GM10266 (cell line): ENCODE results near the gene PLEKHO1.
"Not testable (repeated sequence)": the region's sequence is repeated elsewhere in the genome, so short reads cannot be mapped to it uniquely, and the experiment has no call there.

ENCODE experiments used
- DNase-seq: peaks from one replicate; pipeline ENCODE4 v3.0.0; 2012; ENCODE audit errors: extremely low spot score
- TF ChIP-seq, protein P1 (sequence below): IDR thresholded peaks from 2 replicates; pipeline ENCODE4 v1.5.1; 2012; ENCODE audit warnings: mild to moderate bottlenecking, low read depth; ENCODE audit not compliant: control insufficient read depth, insufficient read depth; ENCODE audit errors: missing control alignments

PLEKHO1 gene

DNA sequence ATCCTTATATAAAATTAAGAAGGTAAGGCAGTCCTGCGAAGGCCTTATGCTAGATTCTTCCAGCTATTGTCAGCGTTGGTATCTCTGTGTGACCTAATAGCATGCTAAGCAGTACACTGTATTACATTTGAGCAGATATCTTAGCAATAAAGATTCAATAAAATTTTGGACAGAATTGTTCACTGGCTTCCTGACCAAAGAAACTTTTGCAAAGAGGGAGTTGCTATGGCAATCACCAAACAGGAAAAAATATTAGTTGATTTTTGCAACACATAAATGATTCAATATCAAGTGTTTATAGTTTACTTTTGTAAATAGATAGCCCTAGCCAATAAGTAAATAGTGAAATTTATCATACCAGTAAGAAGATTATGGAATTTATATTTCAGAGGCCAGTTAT is 31.0 kb upstream of the PLEKHO1 start:
- DNase-seq: no peak
- TF ChIP-seq, protein P1, sequence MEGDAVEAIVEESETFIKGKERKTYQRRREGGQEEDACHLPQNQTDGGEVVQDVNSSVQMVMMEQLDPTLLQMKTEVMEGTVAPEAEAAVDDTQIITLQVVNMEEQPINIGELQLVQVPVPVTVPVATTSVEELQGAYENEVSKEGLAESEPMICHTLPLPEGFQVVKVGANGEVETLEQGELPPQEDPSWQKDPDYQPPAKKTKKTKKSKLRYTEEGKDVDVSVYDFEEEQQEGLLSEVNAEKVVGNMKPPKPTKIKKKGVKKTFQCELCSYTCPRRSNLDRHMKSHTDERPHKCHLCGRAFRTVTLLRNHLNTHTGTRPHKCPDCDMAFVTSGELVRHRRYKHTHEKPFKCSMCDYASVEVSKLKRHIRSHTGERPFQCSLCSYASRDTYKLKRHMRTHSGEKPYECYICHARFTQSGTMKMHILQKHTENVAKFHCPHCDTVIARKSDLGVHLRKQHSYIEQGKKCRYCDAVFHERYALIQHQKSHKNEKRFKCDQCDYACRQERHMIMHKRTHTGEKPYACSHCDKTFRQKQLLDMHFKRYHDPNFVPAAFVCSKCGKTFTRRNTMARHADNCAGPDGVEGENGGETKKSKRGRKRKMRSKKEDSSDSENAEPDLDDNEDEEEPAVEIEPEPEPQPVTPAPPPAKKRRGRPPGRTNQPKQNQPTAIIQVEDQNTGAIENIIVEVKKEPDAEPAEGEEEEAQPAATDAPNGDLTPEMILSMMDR: no peak

DNA sequence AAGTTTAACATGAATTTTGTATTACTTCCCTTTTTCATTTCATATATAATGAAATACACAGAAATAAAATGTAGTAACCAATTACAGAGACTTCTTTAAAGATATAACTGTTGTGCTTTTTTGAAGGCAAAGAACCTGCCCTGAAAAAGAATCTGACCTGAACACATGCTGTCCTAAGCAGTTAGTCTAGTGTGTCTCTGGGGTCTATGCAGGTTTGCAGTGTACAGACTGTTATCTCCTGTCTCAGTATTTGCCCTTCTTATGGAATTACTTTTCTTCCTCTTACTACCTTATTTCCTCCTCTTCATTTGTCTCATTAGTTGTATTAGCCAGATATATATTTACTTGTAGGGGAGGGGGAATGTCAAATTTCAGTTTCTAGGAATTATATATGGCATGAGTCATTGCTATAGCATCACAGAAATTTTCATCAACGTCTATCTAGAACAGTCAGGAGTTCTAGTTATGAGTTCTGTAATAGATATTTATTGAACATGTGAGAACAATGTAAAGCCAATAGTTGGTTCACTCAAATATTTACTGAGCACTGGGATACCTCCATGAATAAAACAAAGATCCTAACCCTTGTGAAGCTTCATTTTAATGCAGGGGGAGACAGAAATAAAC is 28.4 kb upstream of the PLEKHO1 start:
- TF ChIP-seq, protein P1: no peak
- DNase-seq: no peak

DNA sequence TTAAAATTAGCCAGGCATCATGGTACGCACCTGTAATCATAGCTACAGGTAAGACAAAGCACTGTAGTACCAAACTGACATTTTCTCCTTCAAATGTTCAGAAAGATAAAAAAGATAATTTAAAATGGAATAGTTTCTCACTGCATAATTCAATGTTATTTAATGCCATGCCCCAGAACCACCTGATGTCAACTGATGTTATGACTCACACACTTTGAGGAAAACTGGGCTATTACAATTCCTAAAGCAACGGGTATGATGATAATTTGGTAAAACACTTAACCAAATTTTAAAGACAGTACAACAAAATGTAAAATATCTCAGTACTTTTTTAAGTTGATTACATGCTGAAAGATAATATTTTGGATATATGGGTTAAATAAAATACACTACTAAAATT is 22.9 kb upstream of the PLEKHO1 start:
- DNase-seq: no peak
- TF ChIP-seq, protein P1: no peak

DNA sequence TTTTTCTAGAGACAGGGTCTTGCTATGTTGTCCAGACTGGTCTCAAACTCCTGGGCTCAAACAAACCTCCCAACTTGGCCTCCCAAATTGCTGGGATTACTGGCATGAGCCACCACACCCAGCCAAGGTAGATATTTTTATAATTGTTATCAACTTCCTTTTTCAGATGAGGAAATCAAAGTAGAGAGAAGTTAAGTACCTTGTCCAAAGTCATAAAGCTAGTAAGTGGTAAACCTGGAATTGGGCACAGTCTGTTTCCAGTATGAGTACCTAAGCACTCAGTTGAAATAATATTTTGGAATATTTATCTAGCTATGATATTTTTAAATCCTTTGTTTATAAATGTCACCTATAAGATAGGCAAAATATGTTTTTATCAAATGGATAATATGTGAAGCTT is 22.3 kb upstream of the PLEKHO1 start:
- TF ChIP-seq, protein P1: no peak
- no peak for DNase-seq

DNA sequence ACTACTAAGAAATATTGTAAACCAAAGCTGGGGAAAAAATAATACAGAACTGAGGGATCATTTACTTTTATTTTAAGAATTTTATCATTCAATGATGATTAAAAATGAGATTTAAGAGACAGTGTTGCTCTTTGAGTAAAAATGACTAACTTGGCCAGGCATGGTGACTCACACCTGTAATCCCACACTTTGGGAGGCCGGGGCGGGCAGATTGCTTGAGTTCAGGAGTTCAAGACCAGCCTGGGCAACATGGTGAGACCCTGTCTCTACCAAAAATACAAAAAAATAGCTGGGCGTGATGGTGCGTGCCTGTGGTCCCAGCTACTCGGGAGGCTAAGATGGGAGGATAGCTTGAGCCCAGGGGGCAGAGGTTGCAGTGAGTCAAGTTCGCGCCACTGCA is 21.8 kb upstream of the PLEKHO1 start:
- no peak for DNase-seq

DNA sequence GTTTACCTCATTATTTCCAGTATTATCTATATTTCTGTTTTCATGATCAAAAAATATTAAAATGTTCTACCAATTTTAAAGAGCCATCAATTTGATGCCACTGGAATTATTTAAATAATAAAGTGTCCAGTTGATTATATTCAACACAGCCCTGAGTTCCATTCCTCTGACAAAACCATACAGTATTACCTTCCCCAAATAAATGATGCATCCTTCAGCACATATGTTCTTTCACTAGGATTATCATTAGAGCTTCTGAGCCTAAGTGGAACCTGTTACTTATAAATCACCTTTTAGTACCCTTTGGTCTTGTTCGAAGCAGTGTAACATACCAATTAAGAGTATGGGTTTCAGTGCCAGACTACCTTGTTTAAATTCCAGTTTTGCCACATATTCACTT is 17.3 kb upstream of the PLEKHO1 start:
- DNase-seq: no peak
- TF ChIP-seq, protein P1: no peak

More for the DNA sequence above, 21.8 kb upstream of the PLEKHO1 start:
- TF ChIP-seq, protein P1: no peak

DNA sequence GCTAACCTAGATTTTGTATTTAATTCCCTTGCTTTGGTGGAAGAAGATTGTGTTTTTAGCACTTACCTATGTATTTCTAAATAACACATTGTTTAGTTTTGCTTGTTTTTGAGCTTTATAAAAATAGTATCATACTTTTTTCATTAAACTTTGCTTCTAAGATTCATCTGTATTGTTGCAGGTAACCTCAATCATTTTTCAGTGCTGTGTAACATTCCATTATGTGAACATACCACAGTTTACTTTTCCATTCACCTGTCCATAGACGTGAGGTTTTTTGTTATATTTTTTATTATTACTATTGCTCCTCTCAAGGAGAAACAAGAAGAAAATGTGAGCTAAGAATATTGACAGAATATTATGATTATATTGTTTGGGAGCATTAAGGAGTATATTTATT is 15.2 kb upstream of the PLEKHO1 start:
- TF ChIP-seq, protein P1: no peak

DNA sequence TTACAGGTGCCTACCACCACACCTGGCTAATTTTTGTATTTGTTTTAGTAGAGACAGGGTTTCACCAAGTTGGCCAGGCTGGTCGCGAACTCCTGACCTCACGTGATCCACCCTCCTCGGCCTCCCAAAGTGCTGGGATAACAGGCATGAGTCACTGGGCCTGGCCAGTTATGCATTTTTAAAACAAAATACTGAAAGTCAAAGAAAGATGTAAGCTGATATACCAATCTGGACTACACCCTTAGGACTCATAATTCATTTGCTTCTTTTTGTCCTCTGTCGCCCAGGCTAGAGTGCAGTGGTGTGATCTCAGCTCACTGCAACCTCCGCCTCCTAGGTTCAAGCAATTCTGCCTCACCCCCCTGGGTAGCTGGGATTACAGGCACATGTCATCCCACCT is 14.3 kb upstream of the PLEKHO1 start:
- DNase-seq: not testable (repeated sequence)

More for the DNA sequence above, 15.2 kb upstream of the PLEKHO1 start:
- no peak for DNase-seq
